Spleen (tissue), 7 donors: ENCODE data around the gene ARNT2.

ENCODE experiments used
- POLR2A ChIP-seq, 3 donors: fragments of 450-650 bp; IDR thresholded peaks; one replicate each; pipeline ENCODE4 v1.5.1; 2017; ENCODE audit warnings: antibody characterized with exemption in 3 of 3, mild to moderate bottlenecking in 1 of 3
- TF ChIP-seq, protein P1 (sequence below), 11 experiments: fragments of 200-600 bp in 7 of 11; fragments of 450-650 bp in 4 of 11; sonication (generic) in 4 of 11; IDR thresholded peaks in 8 of 11; conservative IDR thresholded peaks in 3 of 11; 1 replicate in 7 of 11; 2 replicates in 4 of 11; pipeline versions ENCODE4 v1.4.0 to v1.8.0; 2016 to 2021; ENCODE audit warnings: antibody characterized with exemption in 11 of 11, inconsistent platforms in 4 of 11, mild to moderate bottlenecking in 1 of 11
- donor health status: DM: no; HTN: no; CAD: no; lungs with moderate emphysema.
- donor health status: DM: no; HTN: no; CAD: no.
- donor health status: DM: no; HTN: no; CAD: no.

DNA sequence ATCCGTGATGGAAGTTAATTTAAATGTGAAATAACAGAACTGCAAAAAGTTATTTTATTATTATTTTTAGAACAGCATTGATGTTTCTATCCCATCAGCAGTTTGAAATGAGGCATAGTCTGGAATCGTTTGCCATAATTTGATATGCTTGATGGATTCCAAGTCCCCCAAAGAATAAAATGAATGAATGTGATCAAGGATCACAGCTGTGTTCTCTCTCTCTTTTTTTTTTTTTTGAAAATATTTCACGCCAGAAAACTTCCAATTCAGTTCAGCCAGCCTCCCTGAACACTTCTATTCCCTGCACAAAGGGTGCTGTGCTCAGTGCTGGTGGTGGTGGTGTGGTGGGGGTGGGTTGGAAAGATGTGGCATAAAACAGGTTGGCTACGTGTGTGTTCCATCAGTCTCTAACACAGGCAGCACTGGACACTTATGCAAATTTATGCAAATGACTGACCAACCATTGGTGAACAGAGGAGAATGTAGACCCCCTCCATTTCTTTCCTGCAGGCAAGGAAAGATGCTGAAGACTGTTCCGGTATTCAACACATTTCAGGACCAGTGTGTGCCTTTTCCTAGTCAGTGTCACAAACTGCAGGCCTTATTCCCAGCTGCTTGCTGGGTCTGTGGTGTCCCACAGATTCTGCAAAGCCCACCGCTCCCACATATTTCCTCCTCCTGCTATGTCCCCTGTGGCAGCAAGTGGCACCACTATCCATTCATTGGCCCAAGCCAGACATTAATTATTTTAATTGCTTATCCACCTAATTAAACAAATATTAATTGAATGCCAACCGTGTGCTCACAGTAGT lies 10.6 kb downstream of the ARNT2 start:
- TF ChIP-seq, protein P1, sequence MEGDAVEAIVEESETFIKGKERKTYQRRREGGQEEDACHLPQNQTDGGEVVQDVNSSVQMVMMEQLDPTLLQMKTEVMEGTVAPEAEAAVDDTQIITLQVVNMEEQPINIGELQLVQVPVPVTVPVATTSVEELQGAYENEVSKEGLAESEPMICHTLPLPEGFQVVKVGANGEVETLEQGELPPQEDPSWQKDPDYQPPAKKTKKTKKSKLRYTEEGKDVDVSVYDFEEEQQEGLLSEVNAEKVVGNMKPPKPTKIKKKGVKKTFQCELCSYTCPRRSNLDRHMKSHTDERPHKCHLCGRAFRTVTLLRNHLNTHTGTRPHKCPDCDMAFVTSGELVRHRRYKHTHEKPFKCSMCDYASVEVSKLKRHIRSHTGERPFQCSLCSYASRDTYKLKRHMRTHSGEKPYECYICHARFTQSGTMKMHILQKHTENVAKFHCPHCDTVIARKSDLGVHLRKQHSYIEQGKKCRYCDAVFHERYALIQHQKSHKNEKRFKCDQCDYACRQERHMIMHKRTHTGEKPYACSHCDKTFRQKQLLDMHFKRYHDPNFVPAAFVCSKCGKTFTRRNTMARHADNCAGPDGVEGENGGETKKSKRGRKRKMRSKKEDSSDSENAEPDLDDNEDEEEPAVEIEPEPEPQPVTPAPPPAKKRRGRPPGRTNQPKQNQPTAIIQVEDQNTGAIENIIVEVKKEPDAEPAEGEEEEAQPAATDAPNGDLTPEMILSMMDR (IDR thresholded peaks at IDR 0.05 in 8 of 11, conservative IDR thresholded peaks at IDR 0.05 in 3 of 11): no peak
- TF ChIP-seq POLR2A (IDR thresholded peaks at IDR 0.05): no peak
